Caco-2 (cell line): ENCODE results near the gene TSHZ3. TPM values are rescaled to one million over a fixed set of nuclear protein-coding genes. Genes with fewer than 3 reads are reported as not detected.

ENCODE experiments used
- BruUV-seq: library from RNA; stranded (reverse); fragments of 400-500 nt; replicated peaks from 2 replicates; lab custom pipeline; 2021; lab: Mats Ljungman, UMichigan
- CTCF ChIA-PET: fragments of 300-600 bp; sonication (Branson Sonifier 250); formaldehyde crosslinking; loops from one replicate; lab custom pipeline; 2022; ENCODE audit warnings: antibody characterized with exemption; lab: Charles Lee
- POLR2A ChIA-PET: fragments of 300-600 bp; sonication (Branson Sonifier 250); formaldehyde crosslinking; loops from one replicate; lab custom pipeline; 2022; ENCODE audit warnings: antibody characterized with exemption; lab: Charles Lee
- DNase-seq, 2 experiments: peaks; one replicate each; pipeline versions ENCODE4 v3.0.0 to v3.0.0-alpha.2; 2020 to 2022
- H3K27me3 ChIP-seq: replicated peaks from 2 replicates; pipeline ENCODE4 v1.6.0; 2011; ENCODE audit warnings: low read length; ENCODE audit not compliant: control insufficient read depth, insufficient read depth
- H3K36me3 ChIP-seq: 2 replicates; pipeline ENCODE4 v1.5.1; 2011; ENCODE audit warnings: low read length; ENCODE audit not compliant: control insufficient read depth, insufficient read depth
- H3K4me1 ChIP-seq: fragments of 250-450 bp; sonication (Bioruptor Pico); 2 replicates; pipeline ENCODE4 v1.5.1; 2020; ENCODE audit warnings: mild to moderate bottlenecking
- H3K4me3 ChIP-seq: 2 replicates; pipeline ENCODE4 v1.5.1; 2011; ENCODE audit warnings: low read depth, mild to moderate bottlenecking, control low read depth, low read length
- H3K9me3 ChIP-seq: fragments of 250-450 bp; sonication (Bioruptor Pico); 2 replicates; pipeline ENCODE4 v1.5.1; 2020; ENCODE audit warnings: mild to moderate bottlenecking, moderate library complexity
- H3K27ac Mint-ChIP-seq: one replicate; pipeline ENCODE4 v1.8.0; 2022; ENCODE audit warnings: mixed read lengths; ENCODE audit not compliant: unreplicated experiment
- H3K27me3 Mint-ChIP-seq: one replicate; pipeline ENCODE4 v1.8.0; 2022; ENCODE audit warnings: mixed read lengths; ENCODE audit not compliant: insufficient read depth, unreplicated experiment
- H3K36me3 Mint-ChIP-seq: one replicate; pipeline ENCODE4 v1.8.0; 2022; ENCODE audit warnings: mild to moderate bottlenecking, mixed read lengths; ENCODE audit not compliant: insufficient read depth, unreplicated experiment
- H3K4me1 Mint-ChIP-seq: one replicate; pipeline ENCODE4 v1.8.0; 2022; ENCODE audit warnings: low read depth, mixed read lengths; ENCODE audit not compliant: unreplicated experiment
- H3K4me3 Mint-ChIP-seq: one replicate; pipeline ENCODE4 v1.8.0; 2022; ENCODE audit warnings: mild to moderate bottlenecking, moderate library complexity, mixed read lengths; ENCODE audit not compliant: unreplicated experiment
- H3K9me3 Mint-ChIP-seq: one replicate; pipeline ENCODE4 v1.8.0; 2022; ENCODE audit warnings: mixed read lengths; ENCODE audit not compliant: unreplicated experiment
- intact Hi-C: fragments of 100-400 bp; cut with micrococcal nuclease; formaldehyde crosslinking; loops from one replicate; pipeline ENCODE4 v1.10.0; 2022; ENCODE audit not compliant: unreplicated experiment
- total RNA-seq: library from RNA; stranded (reverse); gene quantifications from 2 replicates; pipeline ENCODE4 v1.2.3, GENCODE V29; 2022
- TF ChIP-seq, protein P1 (sequence below), 2 experiments: fragments of 200-600 bp in 1 of 2; IDR thresholded peaks; 1 replicate in 1 of 2; 2 replicates in 1 of 2; pipeline versions ENCODE4 v1.5.1 to v1.8.0; 2011 to 2022; ENCODE audit warnings: antibody characterized with exemption in 1 of 2, control low read depth in 1 of 2, inconsistent platforms in 1 of 2, low read depth in 1 of 2, low read length in 1 of 2, mild to moderate bottlenecking in 1 of 2, moderate library complexity in 1 of 2; ENCODE audit not compliant: insufficient read depth in 1 of 2, severe bottlenecking in 1 of 2, unreplicated experiment in 1 of 2

TSHZ3 gene
- total RNA-seq, 1 experiment from 2014 or later: not detected

DNA sequence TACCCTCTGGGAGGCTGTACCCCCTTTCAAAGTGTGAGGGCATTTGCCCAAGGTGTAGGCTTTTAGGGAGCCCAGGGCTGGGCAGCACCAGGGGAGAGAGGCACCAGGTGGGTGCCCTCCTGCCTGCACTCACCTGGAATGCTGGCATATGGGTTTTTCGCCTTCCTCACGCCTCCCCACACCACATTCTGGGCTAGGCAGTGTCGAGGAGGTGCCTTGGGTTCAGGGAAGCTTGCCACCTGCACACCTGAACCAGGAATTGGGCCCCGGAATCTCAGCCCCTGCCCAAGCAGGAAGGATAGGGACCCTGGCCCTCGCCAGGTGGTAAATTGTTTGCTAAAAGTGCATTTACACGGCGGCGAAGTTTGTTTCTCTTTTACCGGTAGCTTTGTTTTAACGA, 5.1 kb upstream of the TSHZ3 start:
- TF ChIP-seq, protein P1, sequence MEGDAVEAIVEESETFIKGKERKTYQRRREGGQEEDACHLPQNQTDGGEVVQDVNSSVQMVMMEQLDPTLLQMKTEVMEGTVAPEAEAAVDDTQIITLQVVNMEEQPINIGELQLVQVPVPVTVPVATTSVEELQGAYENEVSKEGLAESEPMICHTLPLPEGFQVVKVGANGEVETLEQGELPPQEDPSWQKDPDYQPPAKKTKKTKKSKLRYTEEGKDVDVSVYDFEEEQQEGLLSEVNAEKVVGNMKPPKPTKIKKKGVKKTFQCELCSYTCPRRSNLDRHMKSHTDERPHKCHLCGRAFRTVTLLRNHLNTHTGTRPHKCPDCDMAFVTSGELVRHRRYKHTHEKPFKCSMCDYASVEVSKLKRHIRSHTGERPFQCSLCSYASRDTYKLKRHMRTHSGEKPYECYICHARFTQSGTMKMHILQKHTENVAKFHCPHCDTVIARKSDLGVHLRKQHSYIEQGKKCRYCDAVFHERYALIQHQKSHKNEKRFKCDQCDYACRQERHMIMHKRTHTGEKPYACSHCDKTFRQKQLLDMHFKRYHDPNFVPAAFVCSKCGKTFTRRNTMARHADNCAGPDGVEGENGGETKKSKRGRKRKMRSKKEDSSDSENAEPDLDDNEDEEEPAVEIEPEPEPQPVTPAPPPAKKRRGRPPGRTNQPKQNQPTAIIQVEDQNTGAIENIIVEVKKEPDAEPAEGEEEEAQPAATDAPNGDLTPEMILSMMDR (IDR thresholded peaks at IDR 0.05; ENCODE audit: insufficient read depth in 1 of 2, low read depth in 1 of 2, low read length in 1 of 2, severe bottlenecking in 1 of 2, unreplicated experiment in 1 of 2): no peak
- no peak for DNase-seq
- no TSS peak for BruUV-seq
- intact Hi-C loops: no loop called here
- no peak overlapping the region for H3K4me3 Mint-ChIP-seq
- no peaks in the 10 kb centered on the region for H3K9me3 Mint-ChIP-seq
- Histone ChIP-seq H3K27me3 (no peaks in the 10 kb centered on the region; the same call in 1 of the 2 replicates), H3K9me3 (no peaks in the 10 kb centered on the region), H3K4me3 (no peak overlapping the region), H3K36me3 (no peaks in the 10 kb centered on the region), H3K4me1 (no peaks in the 10 kb centered on the region)
- no peak overlapping the region for H3K27ac Mint-ChIP-seq
- ChIA-PET CTCF (no interaction called here), POLR2A (no interaction called here)
- no peaks in the 10 kb centered on the region for H3K36me3 Mint-ChIP-seq
- no peaks in the 10 kb centered on the region for H3K4me1 Mint-ChIP-seq
- peaks cover 18% of the 10 kb centered on the region for H3K27me3 Mint-ChIP-seq

DNA sequence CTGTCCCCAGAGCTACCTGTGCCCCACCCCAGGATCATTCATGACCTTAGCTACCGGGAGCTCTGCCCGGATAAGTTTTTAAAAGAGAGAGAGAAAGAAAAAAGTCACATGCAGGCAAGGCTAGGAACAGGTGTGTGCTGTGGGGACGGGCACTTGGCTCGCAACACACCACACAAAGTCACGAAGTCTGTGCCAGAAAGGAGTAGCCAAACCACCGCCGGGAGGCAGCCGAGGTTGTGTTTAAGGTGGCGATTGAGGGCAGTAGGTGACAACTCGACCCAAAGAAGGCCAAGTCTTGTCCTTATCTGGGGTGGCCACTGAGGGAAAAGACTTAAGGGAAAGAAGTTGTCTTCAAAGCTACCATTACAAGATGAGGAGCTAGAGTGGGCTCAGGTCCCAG, 4.6 kb upstream of the TSHZ3 start:
- no peak overlapping the region for H3K4me3 ChIP-seq
- Mint-ChIP-seq H3K4me3 (no peak overlapping the region), H3K4me1 (no peaks in the 10 kb centered on the region), H3K27ac (no peak overlapping the region), H3K36me3 (no peaks in the 10 kb centered on the region), H3K9me3 (no peaks in the 10 kb centered on the region), H3K27me3 (peaks cover 18% of the 10 kb centered on the region)
- TF ChIP-seq, protein P1 (IDR thresholded peaks at IDR 0.05; ENCODE audit: insufficient read depth in 1 of 2, low read depth in 1 of 2, low read length in 1 of 2, severe bottlenecking in 1 of 2, unreplicated experiment in 1 of 2): no peak
- no peaks in the 10 kb centered on the region for H3K9me3 ChIP-seq
- intact Hi-C loops: no loop called here
- no peaks in the 10 kb centered on the region; the same call in 1 of the 2 replicates for H3K27me3 ChIP-seq
- no peak for DNase-seq
- no TSS peak for BruUV-seq
- POLR2A ChIA-PET: no interaction called here
- CTCF ChIA-PET: no interaction called here
- H3K4me1 ChIP-seq: no peaks in the 10 kb centered on the region
- H3K36me3 ChIP-seq: no peaks in the 10 kb centered on the region

DNA sequence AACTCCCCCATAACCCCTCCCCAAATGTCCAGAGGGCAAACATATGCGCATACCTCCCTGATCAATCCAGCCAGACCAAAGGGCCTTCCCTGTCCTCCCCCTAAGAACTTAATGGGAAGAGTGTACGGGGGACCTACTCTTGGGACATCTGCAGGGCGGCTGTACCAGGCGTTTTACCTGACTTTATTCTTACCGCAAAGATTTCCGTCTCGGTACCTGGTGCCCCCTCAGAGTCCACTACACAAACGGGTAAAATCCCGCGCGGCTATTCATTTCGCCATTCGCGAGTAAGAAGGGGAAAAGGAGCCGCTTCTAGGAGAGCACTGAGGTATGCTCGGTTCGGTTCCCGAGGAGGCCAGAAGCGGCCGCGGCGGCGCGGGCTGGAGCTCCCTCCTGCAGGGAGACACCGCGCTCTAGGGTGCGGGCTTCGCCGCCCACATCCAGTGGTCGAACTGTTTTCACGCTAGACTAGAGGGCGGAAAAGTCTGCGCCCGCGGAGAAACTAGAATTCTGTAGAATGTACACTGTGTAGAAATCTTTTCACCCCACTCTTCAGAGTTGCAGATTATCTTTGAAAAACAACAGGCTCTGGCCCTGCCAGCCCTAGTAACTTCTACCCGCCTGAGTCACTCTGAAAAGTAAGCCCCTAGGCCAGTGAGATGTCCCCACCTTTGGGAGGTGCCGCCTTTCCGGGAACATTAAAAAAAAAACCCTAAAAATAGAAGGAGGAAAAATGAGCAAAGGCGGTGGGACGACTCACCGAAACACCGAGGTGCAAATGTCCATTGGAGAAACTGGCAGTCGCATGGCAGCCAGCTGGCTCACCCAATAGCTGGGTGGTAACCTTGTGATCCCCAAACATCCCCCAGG, 3.8 kb upstream of the TSHZ3 start:
- POLR2A ChIA-PET: no interaction called here
- no peak overlapping the region for H3K4me3 ChIP-seq
- BruUV-seq: no TSS peak
- Mint-ChIP-seq H3K27me3 (peaks cover 23% of the 10 kb centered on the region), H3K9me3 (no peaks in the 10 kb centered on the region), H3K4me1 (no peaks in the 10 kb centered on the region), H3K27ac (no peak overlapping the region), H3K4me3 (no peak overlapping the region), H3K36me3 (no peaks in the 10 kb centered on the region)
- no peaks in the 10 kb centered on the region; the same call in 1 of the 2 replicates for H3K27me3 ChIP-seq
- TF ChIP-seq, protein P1 (IDR thresholded peaks at IDR 0.05; ENCODE audit: insufficient read depth in 1 of 2, low read depth in 1 of 2, low read length in 1 of 2, severe bottlenecking in 1 of 2, unreplicated experiment in 1 of 2): no peak
- CTCF ChIA-PET: no interaction called here
- no peaks in the 10 kb centered on the region for H3K36me3 ChIP-seq
- H3K9me3 ChIP-seq: no peaks in the 10 kb centered on the region
- H3K4me1 ChIP-seq: no peaks in the 10 kb centered on the region
- intact Hi-C loops: no loop called here
- no peak for DNase-seq
